GM21390 (cell line): Measurements from ENCODE around the gene AGPAT2.

Experiments used
- ATAC-seq: cut with Tn5 transposase; IDR thresholded peaks from one replicate; pipeline ENCODE4 v1.9.1; 2021; ENCODE audit not compliant: unreplicated experiment

The AGPAT2 gene

GRCh38 chr9:136686794-136687711, at the start of gene AGPAT2:
Gene AGPAT2, minus strand, starts transcription at chr9:136687457. Its CDS starts 100 bp downstream, at chr9:136687357.
- peak; percentile 77 for ATAC-seq

GRCh38 chr9:136735812-136736480, 48.7 kb upstream of the AGPAT2 start:
- ATAC-seq: no peak

- ATAC-seq: no peak
Measured at GRCh38 chr9:136734837-136735496, 47.7 kb upstream of the AGPAT2 start.

DNA sequence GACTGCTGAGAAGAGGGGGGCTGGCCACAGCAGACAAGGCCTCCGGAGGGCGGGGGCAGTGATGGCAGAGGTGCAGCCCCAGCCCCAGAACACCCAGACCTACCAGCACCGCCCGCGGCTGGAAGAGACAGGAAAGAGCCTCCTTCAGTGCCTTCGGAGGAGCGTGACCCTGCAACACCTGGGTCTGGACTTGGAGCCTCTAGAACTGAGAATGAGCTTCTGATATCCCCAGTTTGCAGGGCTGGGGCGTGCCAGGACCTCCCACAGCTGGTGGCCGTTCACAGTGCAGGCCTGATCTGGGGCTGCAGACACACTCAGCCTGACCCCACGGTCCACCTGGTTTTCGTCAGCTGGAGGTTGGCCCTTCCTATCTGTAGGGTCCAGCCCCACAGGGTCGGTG, 46.4 kb upstream of the AGPAT2 start:
- ATAC-seq: no peak

GRCh38 chr9:136732444-136733178, 45.4 kb upstream of the AGPAT2 start:
- ATAC-seq: no peak

- ATAC-seq: no peak
Measured at GRCh38 chr9:136729926-136730325, 42.7 kb upstream of the AGPAT2 start.

DNA sequence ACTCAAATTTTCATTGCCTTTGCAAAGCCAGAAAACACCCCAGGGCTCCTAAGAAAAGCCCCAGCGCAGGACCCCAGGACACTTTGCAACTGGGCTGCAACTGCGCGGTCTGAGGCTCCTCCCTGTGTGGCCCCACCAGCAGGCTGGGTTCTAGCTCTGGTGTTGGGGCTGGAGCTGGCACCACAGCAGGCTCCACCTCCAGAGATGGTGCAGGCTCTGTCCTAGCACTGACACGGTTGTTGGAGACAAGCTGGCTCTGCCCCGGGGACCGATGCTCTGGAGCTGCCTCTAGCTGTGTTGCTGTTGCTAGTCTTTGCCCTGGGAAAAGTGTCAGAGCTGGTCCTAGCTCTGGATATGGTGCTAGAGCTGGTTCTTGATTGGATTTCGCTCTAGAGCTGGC, 41.9 kb upstream of the AGPAT2 start:
- no peak for ATAC-seq

DNA sequence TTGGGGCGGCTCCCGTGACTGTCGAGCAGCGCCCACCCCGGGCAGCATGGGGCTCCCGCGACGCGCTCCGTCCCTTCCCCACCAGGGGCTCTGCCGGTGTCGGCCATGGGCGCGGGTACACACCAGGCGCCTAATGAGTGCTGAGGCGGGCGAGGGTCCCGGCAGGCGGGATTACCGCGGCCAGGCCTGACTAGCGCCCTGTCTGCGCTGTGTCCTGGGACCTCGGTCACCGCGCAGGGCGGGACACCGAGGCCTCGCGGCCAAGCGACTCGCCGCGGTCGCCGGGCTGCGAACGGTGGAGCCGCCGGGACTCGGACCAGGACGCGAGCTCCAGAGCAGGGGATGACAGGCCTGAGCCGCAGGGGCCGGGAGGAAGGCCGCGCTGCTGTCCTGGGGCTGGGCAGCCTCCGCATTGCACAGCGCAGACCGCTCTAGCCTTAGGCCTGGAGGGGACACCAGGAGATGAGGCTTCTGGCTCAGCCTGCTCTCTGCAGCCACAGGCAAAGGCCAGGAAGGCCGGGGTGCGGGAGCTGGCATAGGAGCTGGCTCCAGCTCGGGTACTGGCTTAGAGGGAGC, 41.4 kb upstream of the AGPAT2 start:
- ATAC-seq: peak; percentile 17

DNA sequence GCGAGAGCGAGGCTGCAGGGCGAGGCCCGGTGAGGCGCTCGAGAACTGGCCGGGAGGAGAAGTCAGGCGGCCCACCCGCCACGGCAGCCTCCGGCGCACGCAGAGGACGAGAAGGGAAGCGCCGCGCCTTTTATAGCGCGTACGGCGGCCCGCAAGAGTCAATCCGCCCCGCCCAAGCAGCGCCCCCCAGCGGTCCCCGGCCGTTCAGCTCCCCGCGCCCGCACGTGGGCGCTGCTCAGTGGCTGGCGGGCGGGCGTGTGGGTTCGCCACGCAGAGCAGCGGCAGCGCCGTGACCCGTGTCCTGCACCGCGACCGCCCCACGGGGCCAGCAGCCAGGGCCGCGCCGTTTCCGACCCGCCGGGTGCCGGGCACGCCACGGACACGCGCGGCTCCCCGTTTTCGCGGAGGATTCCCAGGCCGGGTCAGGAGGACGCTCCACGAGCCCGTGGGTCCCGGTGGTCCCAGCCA, 40.9 kb upstream of the AGPAT2 start:
- ATAC-seq: peak; percentile 69

DNA sequence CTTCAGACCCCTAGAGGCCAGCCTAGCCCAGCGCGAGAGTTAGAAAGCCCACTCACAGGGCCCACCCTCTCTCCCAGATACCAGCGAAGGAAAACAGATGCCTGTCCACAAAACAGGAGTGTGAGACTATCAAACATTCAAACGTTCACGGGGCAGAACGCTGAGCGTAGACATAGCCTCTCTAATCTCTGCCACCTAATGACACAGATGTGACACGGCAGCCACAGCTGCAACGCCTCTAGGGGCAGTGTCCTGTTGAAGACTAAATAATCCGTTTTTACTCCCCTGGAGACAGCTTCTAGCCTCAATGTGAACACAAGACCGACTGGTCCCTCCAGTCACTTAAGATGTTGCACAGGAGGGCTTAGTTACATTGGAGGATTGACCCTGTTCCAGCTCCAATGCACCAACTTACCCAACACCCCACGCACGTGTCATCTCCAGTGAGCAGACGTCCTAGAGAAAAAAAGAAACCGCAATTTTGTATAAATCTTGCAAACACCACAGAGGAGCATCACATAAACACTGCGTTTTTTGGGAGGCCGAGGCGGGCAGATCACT, 39.5 kb upstream of the AGPAT2 start:
- ATAC-seq: no peak

DNA sequence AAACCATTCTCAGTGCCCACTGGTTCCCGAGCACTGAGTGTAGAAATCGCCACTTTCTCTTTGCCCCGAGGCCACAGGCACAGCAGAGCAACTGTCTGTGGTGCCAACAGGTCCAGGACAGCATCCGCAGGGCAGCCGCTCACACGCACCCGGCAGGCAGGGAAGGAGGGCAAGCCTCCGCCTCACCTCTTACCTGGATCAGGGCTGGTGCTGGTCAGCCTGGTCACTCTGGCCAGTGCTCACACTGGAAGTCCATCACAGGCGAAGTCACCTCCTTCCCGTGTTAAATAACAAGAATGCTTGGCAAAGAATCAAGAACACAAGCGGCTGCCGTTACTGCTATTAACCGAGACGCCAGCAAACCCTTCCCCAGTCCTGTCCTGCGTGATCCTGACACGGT, 38.9 kb upstream of the AGPAT2 start:
- ATAC-seq: no peak

GRCh38 chr9:136725612-136726011, 38.4 kb upstream of the AGPAT2 start:
- ATAC-seq: no peak

DNA sequence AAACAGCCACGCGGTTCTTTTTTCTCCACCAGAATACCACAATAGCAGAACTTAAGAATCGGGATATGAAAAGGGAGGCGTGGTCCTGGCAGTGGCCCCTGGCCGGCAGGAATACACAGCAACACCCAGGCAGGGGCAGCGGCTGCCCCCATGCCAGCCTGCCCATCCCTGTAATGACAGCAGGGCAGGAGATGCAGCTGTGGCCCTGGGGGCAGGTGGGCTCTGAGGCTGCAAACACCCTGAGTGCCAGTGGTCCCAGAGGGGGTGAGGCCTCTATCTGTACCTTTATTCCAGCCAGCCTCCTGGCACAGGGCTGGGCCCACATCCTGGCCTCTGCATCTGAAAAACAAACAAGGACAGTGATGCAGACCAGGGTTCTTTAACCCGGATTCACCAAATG, 37.5 kb upstream of the AGPAT2 start:
- ATAC-seq: no peak

GRCh38 chr9:136723989-136724388, 36.7 kb upstream of the AGPAT2 start:
- ATAC-seq: no peak

DNA sequence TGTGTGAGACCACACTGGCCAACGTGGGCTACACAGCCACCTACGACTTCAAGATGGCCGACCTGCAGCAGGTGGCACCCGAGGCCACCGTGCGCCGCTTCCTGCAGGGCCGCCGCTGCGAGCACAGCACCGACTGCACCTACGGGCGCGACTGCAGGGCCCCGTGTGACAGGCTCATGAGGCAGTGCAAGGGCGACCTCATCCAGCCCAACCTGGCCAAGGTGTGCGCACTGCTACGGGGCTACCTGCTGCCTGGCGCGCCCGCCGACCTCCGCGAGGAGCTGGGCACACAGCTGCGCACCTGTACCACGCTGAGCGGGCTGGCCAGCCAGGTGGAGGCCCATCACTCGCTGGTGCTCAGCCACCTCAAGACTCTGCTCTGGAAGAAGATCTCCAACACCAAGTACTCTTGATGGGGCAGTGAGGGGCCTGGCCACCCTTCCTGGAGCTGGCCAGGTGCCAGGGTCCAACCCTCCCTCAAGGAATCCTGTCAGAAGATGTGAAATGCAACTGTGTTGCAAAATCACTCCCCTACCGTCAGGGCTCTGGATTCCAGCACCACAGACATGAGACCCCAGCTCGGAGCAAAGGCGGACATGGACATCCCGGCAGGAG, 36.2 kb upstream of the AGPAT2 start:
- ATAC-seq: no peak

DNA sequence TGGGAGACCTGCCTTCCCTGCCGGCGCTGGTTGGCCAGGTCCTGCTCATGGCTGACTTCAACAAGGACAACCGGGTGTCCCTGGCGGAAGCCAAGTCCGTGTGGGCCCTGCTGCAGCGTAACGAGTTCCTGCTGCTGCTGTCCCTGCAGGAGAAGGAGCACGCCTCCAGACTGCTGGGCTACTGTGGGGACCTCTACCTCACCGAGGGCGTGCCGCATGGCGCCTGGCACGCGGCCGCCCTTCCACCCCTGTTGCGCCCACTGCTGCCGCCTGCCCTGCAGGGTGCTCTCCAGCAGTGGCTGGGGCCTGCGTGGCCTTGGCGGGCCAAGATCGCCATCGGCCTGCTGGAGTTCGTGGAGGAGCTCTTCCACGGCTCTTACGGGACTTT, 35.7 kb upstream of the AGPAT2 start:
- no peak for ATAC-seq

- no peak for ATAC-seq
Measured at GRCh38 chr9:136722093-136722968, 35.1 kb upstream of the AGPAT2 start.

- no peak for ATAC-seq
Measured at GRCh38 chr9:136721339-136722092, 34.3 kb upstream of the AGPAT2 start.
